SK-N-SH (cell line): Measurements from ENCODE around the gene ZNF526. TPM values are rescaled to one million over a fixed set of nuclear protein-coding genes. Genes with fewer than 3 reads are reported as not detected.
A peak's percentile ranks its signal among the peaks of the same experiment; 100 is the strongest.

Experiments used
- CTCF ChIA-PET: fragments of 300-600, 350-600 bp; formaldehyde crosslinking; extraction: SDS; loops from one replicate; lab custom pipeline; 2021; lab: Yijun Ruan, JAX
- POLR2A ChIA-PET: fragments of 350-600 bp; sonication (Branson Sonifier 250); formaldehyde crosslinking; extraction: SDS; loops from one replicate; lab custom pipeline; 2020; ENCODE audit warnings: antibody characterized with exemption, inconsistent platforms; lab: Yijun Ruan, JAX
- DNase-seq: peaks from one replicate; pipeline ENCODE4 v3.0.0; 2012
- H2AFZ ChIP-seq: fragments of 200-600 bp; sonication (generic); 2 replicates; pipeline ENCODE4 v1.8.1; 2016; ENCODE audit warnings: antibody characterized with exemption, mild to moderate bottlenecking, low read depth
- H3F3A ChIP-seq: fragments of 200-600 bp; sonication (generic); replicated peaks from 2 replicates; pipeline ENCODE3; 2016; ENCODE audit warnings: antibody characterized with exemption, mild to moderate bottlenecking; ENCODE audit not compliant: insufficient read depth
- H3K27ac ChIP-seq, 2 experiments: fragments of 200-500 bp in 1 of 2; fragments of 200-600 bp in 1 of 2; sonication (Bioruptor generic) in 1 of 2; sonication (generic), shearing (Covaris generic) in 1 of 2; 2 replicates each; pipeline versions ENCODE4 v1.5.1 to v1.6.1; 2014 to 2016; ENCODE audit warnings: low read depth in 2 of 2, inconsistent platforms in 1 of 2, low read length in 1 of 2, mild to moderate bottlenecking in 1 of 2, mixed read lengths in 1 of 2
- H3K27me3 ChIP-seq: fragments of 200-600 bp; sonication (generic), shearing (Covaris generic); 2 replicates; pipeline ENCODE4 v1.6.1; 2016; ENCODE audit warnings: mixed run types; ENCODE audit not compliant: insufficient read depth
- H3K36me3 ChIP-seq, 2 experiments: fragments of 200-500 bp in 1 of 2; fragments of 200-600 bp in 1 of 2; sonication (Bioruptor generic) in 1 of 2; sonication (generic) in 1 of 2; replicated peaks in 1 of 2; 2 replicates each; pipeline versions ENCODE3 to v1.5.1; 2014 to 2016; ENCODE audit warnings: low read length in 1 of 2, mild to moderate bottlenecking in 1 of 2; ENCODE audit not compliant: insufficient read depth in 2 of 2, control insufficient read depth in 1 of 2
- H3K4me1 ChIP-seq, 2 experiments: fragments of 200-500 bp in 1 of 2; fragments of 200-600 bp in 1 of 2; sonication (Bioruptor generic) in 1 of 2; sonication (generic), shearing (Covaris generic) in 1 of 2; 2 replicates each; pipeline versions ENCODE4 v1.5.1 to v1.6.1; 2014 to 2016; ENCODE audit warnings: low read depth in 1 of 2, low read length in 1 of 2, mixed run types in 1 of 2; ENCODE audit not compliant: insufficient read depth in 2 of 2, control insufficient read depth in 1 of 2
- H3K4me2 ChIP-seq: fragments of 200-600 bp; sonication (generic), shearing (Covaris generic); 2 replicates; pipeline ENCODE4 v1.6.1; 2017; ENCODE audit warnings: mixed run types
- H3K4me3 ChIP-seq, 2 experiments: fragments of 200-500 bp in 1 of 2; fragments of 200-600 bp in 1 of 2; sonication (Bioruptor generic) in 1 of 2; sonication (generic), shearing (Covaris generic) in 1 of 2; 2 replicates each; pipeline versions ENCODE4 v1.5.1 to v1.8.1; 2014 to 2016; ENCODE audit warnings: low read depth in 2 of 2, inconsistent platforms in 1 of 2, low read length in 1 of 2, mild to moderate bottlenecking in 1 of 2, mixed read lengths in 1 of 2, moderate library complexity in 1 of 2
- H3K79me2 ChIP-seq: fragments of 200-600 bp; sonication (generic); 2 replicates; pipeline ENCODE4 v1.8.1; 2017; ENCODE audit warnings: mild to moderate bottlenecking; ENCODE audit not compliant: insufficient read depth
- H3K9ac ChIP-seq: fragments of 200-600 bp; sonication (generic); 2 replicates; pipeline ENCODE4 v1.6.1; 2017; ENCODE audit warnings: mixed run types
- H3K9me2 ChIP-seq: fragments of 200-600 bp; sonication (generic); 2 replicates; pipeline ENCODE4 v1.6.1; 2017; ENCODE audit warnings: mixed run types
- H3K9me3 ChIP-seq: fragments of 200-600 bp; sonication (generic); 2 replicates; pipeline ENCODE4 v1.6.1; 2017; ENCODE audit warnings: mixed run types, mild to moderate bottlenecking, moderate library complexity
- H4K20me1 ChIP-seq: fragments of 200-600 bp; sonication (generic); 2 replicates; pipeline ENCODE4 v1.6.1; 2017; ENCODE audit warnings: mild to moderate bottlenecking, mixed run types; ENCODE audit not compliant: insufficient read depth
- GABPA ChIP-seq: IDR thresholded peaks from 2 replicates; pipeline ENCODE4 v1.4.0; 2012; ENCODE audit warnings: low read depth, mild to moderate bottlenecking
- MXI1 ChIP-seq: IDR thresholded peaks from 2 replicates; pipeline ENCODE4 v1.6.1; 2012; ENCODE audit warnings: mild to moderate bottlenecking, low read depth, low read length, improper control_type of control experiment
- NFIC ChIP-seq: IDR thresholded peaks from 2 replicates; pipeline ENCODE4 v1.4.0; 2012; ENCODE audit warnings: borderline replicate concordance
- RFX5 ChIP-seq: IDR thresholded peaks from 2 replicates; pipeline ENCODE4 v1.6.1; 2012; ENCODE audit warnings: mild to moderate bottlenecking, improper control_type of control experiment, low read length
- RXRA ChIP-seq: IDR thresholded peaks from 2 replicates; pipeline ENCODE4 v1.4.0; 2012; ENCODE audit warnings: low read depth, mild to moderate bottlenecking, borderline replicate concordance
- TAF1 ChIP-seq: IDR thresholded peaks from 2 replicates; pipeline ENCODE4 v1.6.1; 2012; ENCODE audit warnings: low read depth, mild to moderate bottlenecking, low read length, moderate library complexity, borderline replicate concordance
- USF1 ChIP-seq: IDR thresholded peaks from 2 replicates; pipeline ENCODE4 v1.4.0; 2012; ENCODE audit warnings: low read depth, borderline replicate concordance
- ZBTB33 ChIP-seq: IDR thresholded peaks from 2 replicates; pipeline ENCODE4 v1.4.0; 2012; ENCODE audit warnings: low read depth, borderline replicate concordance
- WGBS: methylation state at CpG from one replicate; pipeline ENCODE4 v1.1.6; 2017; ENCODE audit warnings: low lambda C conversion rate; 5-methylcytosine and 5-hydroxymethylcytosine counted together
- polyA plus RNA-seq, 3 experiments: library from polyadenylated mRNA; depleted of rRNA; stranded (reverse); fragments of >200 nt; gene quantifications; 2 replicates each; pipeline ENCODE4 v1.2.3, GENCODE V29; 2012

The ZNF526 gene
- polyA plus RNA-seq, 1 of the 3 experiments (the other 2 are of a cell fraction): 3.5 TPM

GRCh38 chr19:42249149-42249750 lies 29.1 kb downstream of the ZNF526 start (continued):
- no peak for TF ChIP-seq ZBTB33
- TF ChIP-seq, all 33 proteins: peak for 0

- no peak for TF ChIP-seq TAF1
- no peak for TF ChIP-seq GABPA
- no peak for TF ChIP-seq RXRA
- no peak for TF ChIP-seq ZBTB33
- TF ChIP-seq RFX5: no peak
- TF ChIP-seq USF1: no peak
- no peak for TF ChIP-seq NFIC
- TF ChIP-seq MXI1: no peak
- TF ChIP-seq, all 33 proteins: peak for 0
- H3K27me3 ChIP-seq: no peaks in the 10 kb centered on the region
- H3F3A ChIP-seq: peaks cover 46% of the 10 kb centered on the region
- DNase-seq: no peak
- ChIA-PET CTCF (interaction anchor here (1.4 to 14.8 kb wide), 2 partner anchors 30 to 45 kb away, joined by 3 to 205 read pairs; no protein-coding TSS in a partner anchor), POLR2A (no interaction called here)
- peak overlapping the region; percentile 57; the same call in 1 of the 2 replicates for H3K9ac ChIP-seq
- H2AFZ ChIP-seq: no peak overlapping the region
- 86% methylated on average over 6 of the region's 6 CpGs for WGBS
- no peaks in the 10 kb centered on the region for H3K9me3 ChIP-seq
- peak overlapping the region; percentile 98; the same call in 1 of the 2 replicates for H3K4me2 ChIP-seq
- peaks cover 10 to 23% of the 10 kb centered on the region in 2 experiments for H3K36me3 ChIP-seq
- no peaks in the 10 kb centered on the region for H3K9me2 ChIP-seq
- peaks cover 69% of the 10 kb centered on the region for H4K20me1 ChIP-seq
- H3K4me3 ChIP-seq: no peak overlapping the region
- H3K4me1 ChIP-seq: peaks cover 30 to 46% of the 10 kb centered on the region in 2 experiments
- H3K27ac ChIP-seq: peak overlapping the region; percentile 78 to 83
- H3K79me2 ChIP-seq: peaks cover 69% of the 10 kb centered on the region
Measured at GRCh38 chr19:42249769-42250168, 29.7 kb downstream of the ZNF526 start.
